ENCODE results near the gene DDIT3. TPM values are rescaled to one million over a fixed set of nuclear protein-coding genes. Genes with fewer than 3 reads are reported as not detected.

DDIT3 gene
- total and polyA plus RNA-seq, 4 donors = 31.0 to 74.7 (median 51.4) TPM

- no peak overlapping the region for H3K27ac ChIP-seq (ENCODE audit: low read depth in 1 of 2, low read length in 1 of 2)
- 89 to 90% methylated on average over 12 of the region's 12 CpGs for WGBS, 2 donors
- H3K4me3 ChIP-seq = no peak overlapping the region
- H3K4me1 ChIP-seq (ENCODE audit: control insufficient read depth in 5 of 5, insufficient read depth in 5 of 5, low read length in 5 of 5) = peaks cover 0 to 16% (median 12%) of the 10 kb centered on the region in 5 donors
- H3K27me3 ChIP-seq (ENCODE audit: control insufficient read depth in 3 of 3, insufficient read depth in 3 of 3, low read length in 2 of 3) = no peaks in the 10 kb centered on the region
- no peaks in the 10 kb centered on the region for H3K9me3 ChIP-seq (ENCODE audit: control insufficient read depth in 4 of 4, insufficient read depth in 3 of 4, low read length in 3 of 4)
- peaks cover 37 to 74% (median 45%) of the 10 kb centered on the region in 4 donors for H3K36me3 ChIP-seq (ENCODE audit: control insufficient read depth in 4 of 4, insufficient read depth in 4 of 4, low read length in 4 of 4)
- DNase-seq (no peak), ATAC-seq (ENCODE audit: insufficient read depth, low FRiP score) (no peak)
- H3K9ac ChIP-seq (ENCODE audit: insufficient read depth in 1 of 2, low read length in 2 of 2) = no peak overlapping the region
- TF ChIP-seq CTCF (IDR thresholded peaks at IDR 0.05; ENCODE audit: control extremely low read depth, extremely low read depth) = no peak
Measured at GRCh38 chr12:57528176-57528575, 7.9 kb upstream of the DDIT3 start.

GRCh38 chr12:57527184-57527583, 6.9 kb upstream of the DDIT3 start:
- no peak for ATAC-seq (ENCODE audit: insufficient read depth, low FRiP score)
- H3K27ac ChIP-seq (ENCODE audit: low read depth in 1 of 2, low read length in 1 of 2) = no peak overlapping the region
- H3K36me3 ChIP-seq (ENCODE audit: control insufficient read depth in 4 of 4, insufficient read depth in 4 of 4, low read length in 4 of 4) = peaks cover 31 to 65% (median 36%) of the 10 kb centered on the region in 4 donors
- 83 to 88% methylated on average over 5 of the region's 5 CpGs for WGBS, 2 donors
- H3K4me3 ChIP-seq = no peak overlapping the region
- no peak overlapping the region for H3K9ac ChIP-seq (ENCODE audit: insufficient read depth in 1 of 2, low read length in 2 of 2)
- H3K9me3 ChIP-seq (ENCODE audit: control insufficient read depth in 4 of 4, insufficient read depth in 3 of 4, low read length in 3 of 4) = no peaks in the 10 kb centered on the region
- no peak for DNase-seq
- no peaks in the 10 kb centered on the region for H3K27me3 ChIP-seq (ENCODE audit: control insufficient read depth in 3 of 3, insufficient read depth in 3 of 3, low read length in 2 of 3)
- no peak for TF ChIP-seq CTCF (IDR thresholded peaks at IDR 0.05; ENCODE audit: control extremely low read depth, extremely low read depth)
- H3K4me1 ChIP-seq (ENCODE audit: control insufficient read depth in 5 of 5, insufficient read depth in 5 of 5, low read length in 5 of 5) = peaks cover 0 to 17% (median 12%) of the 10 kb centered on the region in 5 donors

GRCh38 chr12:57526477-57527126, 6.3 kb upstream of the DDIT3 start:
- Histone ChIP-seq H3K27me3 (ENCODE audit: control insufficient read depth in 3 of 3, insufficient read depth in 3 of 3, low read length in 2 of 3) (no peaks in the 10 kb centered on the region), H3K4me3 (no peak overlapping the region), H3K9ac (ENCODE audit: insufficient read depth in 1 of 2, low read length in 2 of 2) (no peak overlapping the region), H3K27ac (ENCODE audit: low read depth in 1 of 2, low read length in 1 of 2) (no peak overlapping the region), H3K36me3 (ENCODE audit: control insufficient read depth in 4 of 4, insufficient read depth in 4 of 4, low read length in 4 of 4) (peaks cover 25 to 60% (median 31%) of the 10 kb centered on the region in 4 donors), H3K4me1 (ENCODE audit: control insufficient read depth in 5 of 5, insufficient read depth in 5 of 5, low read length in 5 of 5) (peaks cover 0 to 23% (median 17%) of the 10 kb centered on the region in 5 donors), H3K9me3 (ENCODE audit: control insufficient read depth in 4 of 4, insufficient read depth in 3 of 4, low read length in 3 of 4) (no peaks in the 10 kb centered on the region)
- DNase-seq = no peak
- ATAC-seq (ENCODE audit: insufficient read depth, low FRiP score) = no peak
- WGBS, 2 donors = 89 to 90% methylated on average over 4 of the region's 4 CpGs
- TF ChIP-seq CTCF (IDR thresholded peaks at IDR 0.05; ENCODE audit: control extremely low read depth, extremely low read depth) = no peak

Data from lung (tissue), 12 donors.